Karpas-422 (cell line): ENCODE data around the gene LRRN4. TPM values are rescaled to one million over a fixed set of nuclear protein-coding genes. Genes with fewer than 3 reads are reported as not detected.
"Not testable (repeated sequence)": the region's sequence is repeated elsewhere in the genome, so short reads cannot be mapped to it uniquely, and the experiment has no call there.

Source experiments
- DNase-seq: peaks from one replicate; pipeline ENCODE4 v3.0.0-alpha.2; 2015
- H2AFZ ChIP-seq: fragments of 200-600 bp; sonication (generic); 2 replicates; pipeline ENCODE4 v1.6.1; 2014; ENCODE audit warnings: antibody characterized with exemption, low read length, mixed read lengths
- H3K27ac ChIP-seq: fragments of 200-600 bp; sonication (generic); 2 replicates; pipeline ENCODE4 v1.5.1; 2014; ENCODE audit warnings: mild to moderate bottlenecking, low read length, moderate library complexity
- H3K27me3 ChIP-seq: fragments of 200-600 bp; sonication (generic); 2 replicates; pipeline ENCODE4 v1.6.1; 2014; ENCODE audit warnings: low read length, mixed read lengths
- H3K36me3 ChIP-seq: fragments of 200-600 bp; sonication (generic); 2 replicates; pipeline ENCODE4 v1.6.1; 2014; ENCODE audit warnings: low read length, mixed read lengths; ENCODE audit not compliant: insufficient read depth
- H3K4me1 ChIP-seq: fragments of 200-600 bp; sonication (generic); 2 replicates; pipeline ENCODE4 v1.6.1; 2014; ENCODE audit warnings: mild to moderate bottlenecking, low read length, mixed read lengths
- H3K4me2 ChIP-seq: fragments of 200-600 bp; sonication (generic); 2 replicates; pipeline ENCODE4 v1.6.1; 2014; ENCODE audit warnings: low read length, low read depth, mild to moderate bottlenecking; ENCODE audit not compliant: poor library complexity, severe bottlenecking
- H3K4me3 ChIP-seq: fragments of 200-600 bp; sonication (generic); 2 replicates; pipeline ENCODE4 v1.5.1; 2014; ENCODE audit warnings: mild to moderate bottlenecking, antibody characterized with exemption, low read length, mixed read lengths
- H3K79me2 ChIP-seq: fragments of 200-600 bp; sonication (generic); 2 replicates; pipeline ENCODE4 v1.6.1; 2014; ENCODE audit warnings: mild to moderate bottlenecking, low read length, mixed read lengths
- H3K9ac ChIP-seq: fragments of 200-600 bp; sonication (generic); 2 replicates; pipeline ENCODE4 v1.6.0; 2014; ENCODE audit warnings: low read length
- H3K9me2 ChIP-seq: fragments of 200-600 bp; sonication (generic), shearing (Covaris generic); replicated peaks from 2 replicates; pipeline ENCODE4 v1.6.0; 2014; ENCODE audit warnings: mild to moderate bottlenecking, low read length, moderate library complexity; ENCODE audit not compliant: insufficient read depth
- H3K9me3 ChIP-seq: fragments of 300-700, 200-600 bp; sonication (generic); 2 replicates; pipeline ENCODE4 v1.6.1; 2014; ENCODE audit warnings: low read length, mixed read lengths
- H4K20me1 ChIP-seq: fragments of 200-600 bp; sonication (generic); 2 replicates; pipeline ENCODE4 v1.6.1; 2014; ENCODE audit warnings: mild to moderate bottlenecking, antibody characterized with exemption, low read length, low read depth; ENCODE audit not compliant: insufficient read depth
- total RNA-seq: library from RNA; depleted of rRNA; stranded (reverse); fragments of >200 nt; shearing (Covaris generic); gene quantifications from 2 replicates; pipeline ENCODE4 v1.2.3, GENCODE V29; 2014; ENCODE audit warnings: low replicate concordance

LRRN4 gene
- total RNA-seq, 1 experiment from 2014 or later, result not detected

- no peaks in the 10 kb centered on the region for H4K20me1 ChIP-seq
- no peak overlapping the region for H3K4me2 ChIP-seq
- no peaks in the 10 kb centered on the region for H3K79me2 ChIP-seq
- H3K4me3 ChIP-seq, result no peak overlapping the region
- no peaks in the 10 kb centered on the region for H3K9me3 ChIP-seq
- H3K27me3 ChIP-seq, result no peaks in the 10 kb centered on the region
- H3K36me3 ChIP-seq, result no peaks in the 10 kb centered on the region
- H3K9ac ChIP-seq, result no peak overlapping the region
- H3K4me1 ChIP-seq, result no peaks in the 10 kb centered on the region
- H2AFZ ChIP-seq, result no peak overlapping the region
- DNase-seq, result no peak
- no peak overlapping the region for H3K27ac ChIP-seq
- no peaks in the 10 kb centered on the region for H3K9me2 ChIP-seq
Observed at GRCh38 chr20:6057139-6057538, 3.3 kb upstream of the LRRN4 start.

DNA sequence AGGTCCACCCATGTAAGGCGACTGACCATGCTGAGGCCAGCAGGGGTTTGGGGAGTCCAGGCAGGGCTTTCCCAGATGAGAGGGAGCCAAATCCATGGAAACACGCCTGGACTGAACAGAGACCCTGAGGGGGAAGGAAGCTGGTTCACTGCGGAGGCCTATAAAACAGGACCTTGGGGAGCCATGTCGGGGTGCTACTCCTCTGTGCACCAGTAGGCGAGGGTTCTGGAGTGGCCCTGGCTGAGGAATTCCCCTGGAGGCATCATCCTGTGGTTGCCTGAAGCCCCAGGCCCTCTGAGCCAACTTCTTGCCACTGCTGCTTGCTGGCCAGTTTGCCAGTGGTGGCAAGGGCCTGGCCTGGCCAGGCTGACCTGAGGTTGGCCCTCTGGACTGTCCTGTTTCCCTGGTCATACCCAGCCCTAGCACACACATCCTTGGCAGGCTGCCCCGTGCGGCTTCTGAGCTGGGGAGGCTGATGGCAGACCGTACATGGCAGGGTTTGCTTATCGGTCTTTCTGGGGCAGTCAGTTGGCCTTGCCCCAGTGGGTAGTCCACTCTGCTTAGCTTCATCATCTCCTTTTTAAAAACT, 2.2 kb upstream of the LRRN4 start:
- Histone ChIP-seq H3K27me3 (no peaks in the 10 kb centered on the region), H3K4me2 (no peak overlapping the region), H4K20me1 (no peaks in the 10 kb centered on the region), H3K79me2 (no peaks in the 10 kb centered on the region), H3K4me3 (no peak overlapping the region), H2AFZ (no peak overlapping the region), H3K9ac (no peak overlapping the region), H3K9me2 (no peaks in the 10 kb centered on the region), H3K27ac (no peak overlapping the region), H3K36me3 (no peaks in the 10 kb centered on the region), H3K9me3 (no peaks in the 10 kb centered on the region), H3K4me1 (no peaks in the 10 kb centered on the region)
- no peak for DNase-seq

GRCh38 chr20:6055161-6055783, 1.4 kb upstream of the LRRN4 start:
- Histone ChIP-seq H4K20me1 (no peaks in the 10 kb centered on the region), H3K36me3 (no peaks in the 10 kb centered on the region), H3K27ac (no peak overlapping the region), H3K4me3 (no peak overlapping the region), H3K4me1 (no peaks in the 10 kb centered on the region), H3K9me2 (no peaks in the 10 kb centered on the region), H3K9me3 (no peaks in the 10 kb centered on the region), H3K79me2 (no peaks in the 10 kb centered on the region), H3K27me3 (no peaks in the 10 kb centered on the region), H2AFZ (no peak overlapping the region), H3K4me2 (no peak overlapping the region), H3K9ac (no peak overlapping the region)
- DNase-seq, result no peak

GRCh38 chr20:6054689-6055051, 810 bp upstream of the LRRN4 start:
- H3K9me3 ChIP-seq, H3K9ac ChIP-seq, H3K4me1 ChIP-seq, H2AFZ ChIP-seq, H4K20me1 ChIP-seq, H3K36me3 ChIP-seq, H3K27ac ChIP-seq, H3K9me2 ChIP-seq, H3K27me3 ChIP-seq, H3K4me2 ChIP-seq, H3K79me2 ChIP-seq, DNase-seq, H3K4me3 ChIP-seq: not testable (repeated sequence)

DNA sequence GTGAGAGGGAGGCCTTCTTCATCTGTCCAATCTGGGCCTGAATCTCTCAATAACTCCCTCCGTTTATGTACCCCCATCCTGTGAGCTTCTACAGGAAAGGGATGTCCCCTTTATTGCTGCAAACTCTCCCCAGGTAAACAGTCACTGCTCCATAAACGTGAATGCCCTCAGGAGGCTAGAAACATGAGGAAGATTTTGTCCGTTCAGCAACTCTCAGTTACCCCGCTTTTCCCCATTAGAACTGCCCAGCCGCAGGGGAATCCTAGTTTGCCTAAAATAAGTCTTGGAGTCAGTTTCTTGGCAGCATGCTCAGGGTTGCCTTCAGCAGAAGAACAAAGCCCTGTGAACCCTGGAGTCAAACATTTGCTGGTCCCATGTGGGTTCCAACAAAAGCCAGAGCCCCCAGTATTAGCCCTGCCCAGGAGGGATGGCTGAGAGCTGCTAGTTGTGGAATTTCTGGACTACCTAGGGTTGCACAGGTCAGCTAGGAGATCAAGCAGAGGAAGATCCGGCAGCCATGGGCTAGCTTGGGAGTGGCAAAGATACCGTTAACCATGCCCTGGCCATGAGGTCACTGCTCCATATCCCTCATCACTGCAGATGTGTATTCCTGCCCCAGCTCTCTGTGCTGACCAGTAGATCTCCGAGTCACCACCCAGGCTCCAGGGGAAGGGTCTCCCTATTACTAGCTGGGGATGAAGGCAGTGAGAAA, 640 bp downstream of the LRRN4 start:
- Histone ChIP-seq H2AFZ (no peak overlapping the region), H3K4me1 (no peaks in the 10 kb centered on the region), H3K9me2 (no peaks in the 10 kb centered on the region), H3K9me3 (no peaks in the 10 kb centered on the region), H3K36me3 (no peaks in the 10 kb centered on the region), H3K4me2 (no peak overlapping the region), H3K79me2 (no peaks in the 10 kb centered on the region), H4K20me1 (no peaks in the 10 kb centered on the region), H3K27me3 (no peaks in the 10 kb centered on the region), H3K9ac (no peak overlapping the region), H3K4me3 (no peak overlapping the region), H3K27ac (no peak overlapping the region)
- no peak for DNase-seq

- no peaks in the 10 kb centered on the region for H3K9me2 ChIP-seq
- no peak overlapping the region for H3K4me2 ChIP-seq
- no peaks in the 10 kb centered on the region for H3K27me3 ChIP-seq
- no peaks in the 10 kb centered on the region for H3K36me3 ChIP-seq
- no peak overlapping the region for H3K27ac ChIP-seq
- no peak overlapping the region for H3K4me3 ChIP-seq
- no peak for DNase-seq
- no peaks in the 10 kb centered on the region for H4K20me1 ChIP-seq
- no peak overlapping the region for H2AFZ ChIP-seq
- no peak overlapping the region for H3K9ac ChIP-seq
- no peaks in the 10 kb centered on the region for H3K9me3 ChIP-seq
- H3K4me1 ChIP-seq, result no peaks in the 10 kb centered on the region
- no peaks in the 10 kb centered on the region for H3K79me2 ChIP-seq
Observed at GRCh38 chr20:6051505-6051904, 2.4 kb downstream of the LRRN4 start.

- Histone ChIP-seq H3K27me3 (no peaks in the 10 kb centered on the region), H3K4me2 (no peak overlapping the region), H2AFZ (no peak overlapping the region), H4K20me1 (no peaks in the 10 kb centered on the region), H3K9me2 (no peaks in the 10 kb centered on the region), H3K4me1 (no peaks in the 10 kb centered on the region), H3K9ac (no peak overlapping the region), H3K27ac (no peak overlapping the region), H3K79me2 (no peaks in the 10 kb centered on the region), H3K36me3 (no peaks in the 10 kb centered on the region), H3K9me3 (no peaks in the 10 kb centered on the region), H3K4me3 (no peak overlapping the region)
- DNase-seq, result no peak
Observed at GRCh38 chr20:6048391-6048790, 5.5 kb downstream of the LRRN4 start.

DNA sequence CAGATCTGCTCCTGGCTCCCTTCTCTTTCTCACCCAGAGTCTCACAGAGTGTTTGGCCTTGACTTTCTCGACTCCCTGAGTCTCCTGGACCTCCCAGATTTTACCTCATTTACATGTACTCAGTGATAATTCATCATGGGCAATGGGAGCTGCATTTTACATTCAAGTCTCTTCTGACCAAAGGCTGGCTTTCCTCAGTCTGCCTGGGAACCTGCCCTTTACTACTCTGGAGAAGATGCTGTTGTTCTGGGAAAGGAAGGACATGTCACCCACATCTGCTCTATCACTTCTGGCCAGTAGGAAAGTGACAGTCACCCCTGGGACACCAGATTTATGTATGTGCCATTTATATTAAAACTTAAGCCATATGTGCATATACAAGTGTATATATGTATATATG, 7.4 kb downstream of the LRRN4 start:
- Histone ChIP-seq H3K27me3 (no peaks in the 10 kb centered on the region), H3K9ac (no peak overlapping the region), H3K36me3 (no peaks in the 10 kb centered on the region), H3K4me3 (no peak overlapping the region), H3K27ac (no peak overlapping the region), H4K20me1 (no peaks in the 10 kb centered on the region), H3K79me2 (no peaks in the 10 kb centered on the region), H3K4me1 (no peaks in the 10 kb centered on the region), H2AFZ (no peak overlapping the region), H3K9me3 (no peaks in the 10 kb centered on the region), H3K9me2 (no peaks in the 10 kb centered on the region), H3K4me2 (no peak overlapping the region)
- no peak for DNase-seq
